WTC11 (cell line): ENCODE data around the gene ALKBH6.

Experiments used
- CTCF ChIP-seq: fragments of 200-600 bp; IDR thresholded peaks from 2 replicates; pipeline ENCODE4 v1.8.0; 2022; ENCODE audit warnings: antibody characterized with exemption
- FOXP4 ChIP-seq: sonication (generic); formaldehyde crosslinking; IDR thresholded peaks from 2 replicates; pipeline ENCODE4 v1.8.0; 2022; ENCODE audit warnings: mild to moderate bottlenecking, missing genetic modification reagents
- HMGA2 ChIP-seq: fragments of 250-450 bp; sonication (Bioruptor Pico); IDR thresholded peaks from 2 replicates; pipeline ENCODE4 v1.4.0; 2021; ENCODE audit warnings: mild to moderate bottlenecking, moderate library complexity
- KAT7 ChIP-seq: sonication (generic); formaldehyde crosslinking; IDR thresholded peaks from 2 replicates; pipeline ENCODE4 v1.8.1; 2023; ENCODE audit warnings: missing genetic modification reagents, mild to moderate bottlenecking, borderline replicate concordance
- NFYB ChIP-seq: sonication (generic); formaldehyde crosslinking; conservative IDR thresholded peaks from 2 replicates; pipeline ENCODE4 v1.8.0; 2022; ENCODE audit warnings: low read depth, missing genetic modification reagents
- TCF7 ChIP-seq: sonication (generic); formaldehyde crosslinking; IDR thresholded peaks from 2 replicates; pipeline ENCODE4 v1.8.0; 2022; ENCODE audit warnings: mild to moderate bottlenecking, low read depth, missing genetic modification reagents, moderate library complexity
- ZNF423 ChIP-seq: fragments of 250-450 bp; sonication (Bioruptor Pico); IDR thresholded peaks from 2 replicates; pipeline ENCODE4 v2.1.2; 2022; ENCODE audit warnings: mild to moderate bottlenecking, moderate library complexity

- no peak for TF ChIP-seq HMGA2
- TF ChIP-seq CTCF, result no peak
- TF ChIP-seq KAT7 (CRISPR knock-in tag), result no peak
- no peak for TF ChIP-seq FOXP4 (CRISPR knock-in tag)
- no peak for TF ChIP-seq ZNF423 (CRISPR knock-in tag)
- no peak for TF ChIP-seq TCF7
- TF ChIP-seq NFYB (CRISPR knock-in tag), result no peak
These were observed 23.0 kb downstream of the ALKBH6 start for GRCh38 chr19:35990771-35991730.
